Ovary (tissue), 3 donors: Measurements from ENCODE around the gene CHN2.

Source experiments
- EP300 ChIP-seq: sonication (generic); formaldehyde crosslinking; IDR thresholded peaks from one replicate; pipeline ENCODE4 v1.6.1; 2017; ENCODE audit warnings: antibody characterized with exemption
- POLR2A ChIP-seq: fragments of 450-650 bp; IDR thresholded peaks from one replicate; pipeline ENCODE4 v1.6.1; 2017; ENCODE audit warnings: antibody characterized with exemption, mild to moderate bottlenecking, moderate library complexity
- TF ChIP-seq, protein P1 (sequence below), 3 donors: fragments of 450-650 bp in 2 of 3; fragments of 200-600 bp in 1 of 3; IDR thresholded peaks; one replicate each; pipeline versions ENCODE4 v1.5.1 to v1.8.0; 2016 to 2022; ENCODE audit warnings: antibody characterized with exemption in 3 of 3, mild to moderate bottlenecking in 1 of 3
- donor health status: DM: no; HTN: no; CAD: no.

DNA sequence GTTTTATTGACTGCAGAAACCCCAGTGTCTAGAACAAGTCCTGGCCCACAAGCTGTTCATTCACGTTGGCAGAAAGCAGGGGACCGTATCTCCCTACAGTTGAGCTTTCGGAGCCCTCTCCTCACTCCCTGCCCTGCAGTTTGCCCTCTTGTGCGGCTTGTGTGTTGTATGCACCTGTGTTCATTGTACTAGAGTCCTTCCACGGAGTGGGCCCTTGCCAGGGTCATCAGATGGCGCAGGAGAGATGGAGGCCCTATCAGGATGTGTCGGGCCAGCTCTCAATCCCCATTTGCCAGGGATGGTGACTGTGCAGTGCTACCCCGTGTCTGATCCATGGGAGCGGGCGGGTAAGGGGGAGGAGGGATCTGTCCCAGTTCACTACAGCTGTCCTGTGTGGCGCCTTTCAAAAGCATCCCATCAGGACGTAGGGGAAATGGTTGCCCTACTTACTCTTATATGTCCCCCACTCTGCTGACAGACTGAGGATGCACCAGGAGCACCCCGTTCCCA, 291.7 kb downstream of the CHN2 start:
- TF ChIP-seq POLR2A (no peak), EP300 (no peak)
- TF ChIP-seq, protein P1, sequence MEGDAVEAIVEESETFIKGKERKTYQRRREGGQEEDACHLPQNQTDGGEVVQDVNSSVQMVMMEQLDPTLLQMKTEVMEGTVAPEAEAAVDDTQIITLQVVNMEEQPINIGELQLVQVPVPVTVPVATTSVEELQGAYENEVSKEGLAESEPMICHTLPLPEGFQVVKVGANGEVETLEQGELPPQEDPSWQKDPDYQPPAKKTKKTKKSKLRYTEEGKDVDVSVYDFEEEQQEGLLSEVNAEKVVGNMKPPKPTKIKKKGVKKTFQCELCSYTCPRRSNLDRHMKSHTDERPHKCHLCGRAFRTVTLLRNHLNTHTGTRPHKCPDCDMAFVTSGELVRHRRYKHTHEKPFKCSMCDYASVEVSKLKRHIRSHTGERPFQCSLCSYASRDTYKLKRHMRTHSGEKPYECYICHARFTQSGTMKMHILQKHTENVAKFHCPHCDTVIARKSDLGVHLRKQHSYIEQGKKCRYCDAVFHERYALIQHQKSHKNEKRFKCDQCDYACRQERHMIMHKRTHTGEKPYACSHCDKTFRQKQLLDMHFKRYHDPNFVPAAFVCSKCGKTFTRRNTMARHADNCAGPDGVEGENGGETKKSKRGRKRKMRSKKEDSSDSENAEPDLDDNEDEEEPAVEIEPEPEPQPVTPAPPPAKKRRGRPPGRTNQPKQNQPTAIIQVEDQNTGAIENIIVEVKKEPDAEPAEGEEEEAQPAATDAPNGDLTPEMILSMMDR (IDR thresholded peaks at IDR 0.05) = no peak
